ENCODE results near the gene NELFE.
A peak's percentile ranks its signal among the peaks of the same experiment; 100 is the strongest.
"Not testable (repeated sequence)": the region's sequence is repeated elsewhere in the genome, so short reads cannot be mapped to it uniquely, and the experiment has no call there.

Gene NELFE

GRCh38 chr6:31915756-31916155, 43.0 kb downstream of the NELFE start:
- DNase-seq, result no peak

- no peak for DNase-seq
Measured at GRCh38 chr6:31915351-31915750, 43.4 kb downstream of the NELFE start.

- DNase-seq, result no peak
Measured at GRCh38 chr6:31911826-31912585, 46.8 kb downstream of the NELFE start.

- not testable (repeated sequence) for DNase-seq
Measured at GRCh38 chr6:31909298-31909697, 49.5 kb downstream of the NELFE start.

- no peak for DNase-seq
Measured at GRCh38 chr6:31908791-31909190, 50.0 kb downstream of the NELFE start.

GRCh38 chr6:31908255-31908654, 50.5 kb downstream of the NELFE start:
- DNase-seq, result not testable (repeated sequence)

GRCh38 chr6:31907158-31907813, 51.5 kb downstream of the NELFE start:
- peak; percentile 64 for DNase-seq

GRCh38 chr6:31906727-31907126, 52.0 kb downstream of the NELFE start:
- DNase-seq, result not testable (repeated sequence)

GRCh38 chr6:31906122-31906521, 52.6 kb downstream of the NELFE start:
- DNase-seq, result no peak

- DNase-seq, result no peak
Measured at GRCh38 chr6:31905041-31905440, 53.7 kb downstream of the NELFE start.

- DNase-seq, result peak; percentile 65
Measured at GRCh38 chr6:31903957-31904356, 54.8 kb downstream of the NELFE start.

Data from hematopoietic multipotent progenitor cell treated with erythropoietin and hydrocortisone succinate and interleukin-3 and kit ligand, for 6 days (in vitro differentiated cells).